SK-N-SH treated with all-trans-retinoic acid at 6 μM for 48 hours (cell line): ENCODE results near the gene SKI.
"Not testable (repeated sequence)": the region's sequence is repeated elsewhere in the genome, so short reads cannot be mapped to it uniquely, and the experiment has no call there.

Experiments used
- ATAC-seq: fragments of 200-7000 bp; cut with Tn5 transposase; 3 replicates; pipeline ENCODE4 v1.9.1; 2020; ENCODE audit warnings: mild to moderate bottlenecking, moderate library complexity
- ARNTL ChIP-seq: fragments of 450-650 bp; formaldehyde crosslinking; IDR thresholded peaks from 2 replicates; pipeline ENCODE4 v1.5.0; 2020; ENCODE audit warnings: low read depth, mild to moderate bottlenecking, moderate library complexity, borderline replicate concordance
- CSDC2 ChIP-seq: fragments of 250-450 bp; sonication (Bioruptor Pico); IDR thresholded peaks from 2 replicates; pipeline ENCODE4 v1.5.0; 2020; ENCODE audit warnings: mild to moderate bottlenecking, moderate library complexity
- ESRRG ChIP-seq: fragments of 250-450 bp; sonication (Bioruptor Pico); IDR thresholded peaks from 2 replicates; pipeline ENCODE4 v1.6.1; 2021; ENCODE audit warnings: mild to moderate bottlenecking
- GLIS3 ChIP-seq: fragments of 250-450 bp; sonication (Bioruptor Pico); IDR thresholded peaks from 2 replicates; pipeline ENCODE4 v1.5.0; 2020; ENCODE audit warnings: mild to moderate bottlenecking, moderate library complexity
- ISL1 ChIP-seq: fragments of 250-450 bp; sonication (Bioruptor Pico); IDR thresholded peaks from 2 replicates; pipeline ENCODE4 v2.1.2; 2022; ENCODE audit warnings: mild to moderate bottlenecking, moderate library complexity
- OSR1 ChIP-seq: fragments of 250-450 bp; sonication (Bioruptor Pico); IDR thresholded peaks from 2 replicates; pipeline ENCODE4 v1.8.0; 2022; ENCODE audit warnings: moderate library complexity, mild to moderate bottlenecking, inconsistent platforms
- PPARA ChIP-seq: fragments of 250-450 bp; sonication (Bioruptor Pico); IDR thresholded peaks from 2 replicates; pipeline ENCODE4 v1.5.0; 2020; ENCODE audit warnings: mild to moderate bottlenecking, borderline replicate concordance
- RARB ChIP-seq: fragments of 250-450 bp; sonication (Bioruptor Pico); IDR thresholded peaks from 2 replicates; pipeline ENCODE4 v1.8.0; 2021; ENCODE audit warnings: mild to moderate bottlenecking, moderate library complexity
- SNAI2 ChIP-seq: fragments of 250-450 bp; sonication (Bioruptor Pico); IDR thresholded peaks from 2 replicates; pipeline ENCODE4 v1.5.0; 2020; ENCODE audit warnings: mild to moderate bottlenecking, moderate library complexity
- TOX ChIP-seq: fragments of 250-450 bp; sonication (Bioruptor Pico); IDR thresholded peaks from 2 replicates; pipeline ENCODE4 v1.8.0; 2021; ENCODE audit warnings: mild to moderate bottlenecking, moderate library complexity, borderline replicate concordance
- ZC3H10 ChIP-seq: fragments of 250-450 bp; sonication (Bioruptor Pico); IDR thresholded peaks from 2 replicates; pipeline ENCODE4 v1.5.1; 2021; ENCODE audit warnings: mild to moderate bottlenecking, moderate library complexity
- ZFP30 ChIP-seq: fragments of 450-650 bp; formaldehyde crosslinking; IDR thresholded peaks from 2 replicates; pipeline ENCODE4 v1.5.0; 2022; ENCODE audit warnings: mild to moderate bottlenecking, moderate library complexity
- ZNF565 ChIP-seq: fragments of 450-650 bp; formaldehyde crosslinking; conservative IDR thresholded peaks from 2 replicates; pipeline ENCODE4 v1.5.0; 2020; ENCODE audit warnings: low read depth, mild to moderate bottlenecking, moderate library complexity
- ZNF70 ChIP-seq: fragments of 450-650 bp; formaldehyde crosslinking; IDR thresholded peaks from 2 replicates; pipeline ENCODE4 v1.5.0; 2020; ENCODE audit warnings: mild to moderate bottlenecking, moderate library complexity
- ZNF8 ChIP-seq: fragments of 450-650 bp; formaldehyde crosslinking; IDR thresholded peaks from 2 replicates; pipeline ENCODE4 v1.5.0; 2020; ENCODE audit warnings: mild to moderate bottlenecking, moderate library complexity
- TF ChIP-seq, protein P1 (sequence below): fragments of 250-450 bp; sonication (Bioruptor Pico); IDR thresholded peaks from 2 replicates; pipeline ENCODE4 v1.8.0; 2020; ENCODE audit warnings: mild to moderate bottlenecking, moderate library complexity, borderline replicate concordance
- TF ChIP-seq, protein P2 (sequence below): fragments of 250-450 bp; sonication (Bioruptor Pico); IDR thresholded peaks from 2 replicates; pipeline ENCODE4 v1.5.0; 2020; ENCODE audit warnings: mild to moderate bottlenecking, moderate library complexity
- TF ChIP-seq, protein P3 (sequence below): fragments of 250-450 bp; sonication (Bioruptor Pico); IDR thresholded peaks from 2 replicates; pipeline ENCODE4 v1.5.1; 2021; ENCODE audit warnings: mild to moderate bottlenecking, moderate library complexity
- TF ChIP-seq, protein P4 (sequence below): fragments of 250-450 bp; sonication (Bioruptor Pico); IDR thresholded peaks from 2 replicates; pipeline ENCODE4 v1.5.1; 2020; ENCODE audit warnings: low read depth, mild to moderate bottlenecking, moderate library complexity

SKI gene

DNA sequence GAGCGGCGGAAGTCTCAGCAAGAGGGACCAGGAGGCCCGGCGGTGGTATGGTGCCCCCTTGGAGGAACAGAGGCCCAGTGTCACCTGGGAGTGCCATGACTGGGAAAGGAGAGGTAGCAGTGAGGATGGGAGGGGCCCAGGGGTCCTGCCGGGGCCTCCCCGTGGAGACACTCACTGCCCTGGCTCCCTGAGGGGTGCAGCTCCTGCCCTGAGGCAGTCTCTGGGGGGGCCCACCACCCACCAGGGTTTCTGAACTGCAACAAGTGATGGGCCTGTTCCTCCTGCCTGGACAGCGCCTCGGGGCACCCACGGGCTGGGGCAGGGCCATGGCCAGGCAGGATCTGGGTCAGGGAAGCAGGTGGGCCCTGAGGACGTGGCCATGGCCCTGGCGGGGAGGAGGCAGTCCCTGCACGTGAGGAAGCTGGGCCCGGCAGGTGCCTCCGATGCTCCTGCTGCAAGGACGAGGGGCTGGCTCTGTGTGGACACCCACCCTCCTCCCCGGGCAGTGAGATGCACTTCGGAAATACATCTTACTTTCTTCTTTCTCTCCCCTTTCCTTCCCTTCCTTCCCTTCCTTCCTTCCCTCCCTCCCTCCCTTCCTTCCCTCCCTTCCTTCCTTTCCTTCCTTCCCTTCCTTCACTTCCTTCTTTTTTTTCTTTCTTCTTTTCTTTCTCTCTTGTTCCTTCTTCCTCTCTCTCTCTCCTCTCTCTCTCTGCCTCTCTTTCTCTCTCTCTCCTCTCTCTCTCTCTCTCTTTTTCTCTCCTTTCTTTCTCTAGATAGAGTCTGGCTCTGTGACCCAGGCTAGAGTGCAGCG lies 96.6 kb downstream of the SKI start (continued):
- TF ChIP-seq, protein P1, sequence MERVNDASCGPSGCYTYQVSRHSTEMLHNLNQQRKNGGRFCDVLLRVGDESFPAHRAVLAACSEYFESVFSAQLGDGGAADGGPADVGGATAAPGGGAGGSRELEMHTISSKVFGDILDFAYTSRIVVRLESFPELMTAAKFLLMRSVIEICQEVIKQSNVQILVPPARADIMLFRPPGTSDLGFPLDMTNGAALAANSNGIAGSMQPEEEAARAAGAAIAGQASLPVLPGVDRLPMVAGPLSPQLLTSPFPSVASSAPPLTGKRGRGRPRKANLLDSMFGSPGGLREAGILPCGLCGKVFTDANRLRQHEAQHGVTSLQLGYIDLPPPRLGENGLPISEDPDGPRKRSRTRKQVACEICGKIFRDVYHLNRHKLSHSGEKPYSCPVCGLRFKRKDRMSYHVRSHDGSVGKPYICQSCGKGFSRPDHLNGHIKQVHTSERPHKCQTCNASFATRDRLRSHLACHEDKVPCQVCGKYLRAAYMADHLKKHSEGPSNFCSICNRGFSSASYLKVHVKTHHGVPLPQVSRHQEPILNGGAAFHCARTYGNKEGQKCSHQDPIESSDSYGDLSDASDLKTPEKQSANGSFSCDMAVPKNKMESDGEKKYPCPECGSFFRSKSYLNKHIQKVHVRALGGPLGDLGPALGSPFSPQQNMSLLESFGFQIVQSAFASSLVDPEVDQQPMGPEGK (CRISPR knock-in tag) = no peak

DNA sequence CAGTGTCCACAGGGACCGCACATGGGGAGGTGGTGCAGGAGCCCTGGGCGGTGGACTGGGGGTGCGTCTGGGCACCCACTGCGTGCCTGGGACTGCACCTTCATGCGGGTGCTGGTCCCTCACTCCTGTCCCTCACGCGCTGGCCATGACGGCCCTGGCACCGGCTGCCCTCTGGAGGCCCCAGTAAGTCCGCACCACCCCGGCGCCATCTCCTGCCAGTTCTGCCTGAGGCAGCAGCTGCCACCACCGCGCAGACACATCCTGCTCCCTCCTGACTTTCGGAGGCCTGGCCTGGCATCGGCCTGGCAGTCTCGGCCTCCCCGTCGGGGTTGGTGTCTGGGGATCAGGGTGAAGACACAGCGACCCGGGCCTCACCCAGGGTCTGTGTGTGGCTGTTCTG lies 98.4 kb downstream of the SKI start:
- ATAC-seq = peak; percentile 32; the same call in 2 of the 3 replicates
- TF ChIP-seq OSR1 (no peak), ZNF70 (CRISPR knock-in tag) (no peak), GLIS3 (CRISPR knock-in tag) (no peak), SNAI2 (CRISPR knock-in tag) (no peak), ESRRG (no peak), ZNF565 (CRISPR knock-in tag) (no peak), ARNTL (CRISPR knock-in tag) (no peak), TOX (CRISPR knock-in tag) (no peak), ZC3H10 (CRISPR knock-in tag) (no peak), CSDC2 (CRISPR knock-in tag) (no peak), ISL1 (CRISPR knock-in tag) (no peak), PPARA (CRISPR knock-in tag) (no peak)
- TF ChIP-seq, protein P2, sequence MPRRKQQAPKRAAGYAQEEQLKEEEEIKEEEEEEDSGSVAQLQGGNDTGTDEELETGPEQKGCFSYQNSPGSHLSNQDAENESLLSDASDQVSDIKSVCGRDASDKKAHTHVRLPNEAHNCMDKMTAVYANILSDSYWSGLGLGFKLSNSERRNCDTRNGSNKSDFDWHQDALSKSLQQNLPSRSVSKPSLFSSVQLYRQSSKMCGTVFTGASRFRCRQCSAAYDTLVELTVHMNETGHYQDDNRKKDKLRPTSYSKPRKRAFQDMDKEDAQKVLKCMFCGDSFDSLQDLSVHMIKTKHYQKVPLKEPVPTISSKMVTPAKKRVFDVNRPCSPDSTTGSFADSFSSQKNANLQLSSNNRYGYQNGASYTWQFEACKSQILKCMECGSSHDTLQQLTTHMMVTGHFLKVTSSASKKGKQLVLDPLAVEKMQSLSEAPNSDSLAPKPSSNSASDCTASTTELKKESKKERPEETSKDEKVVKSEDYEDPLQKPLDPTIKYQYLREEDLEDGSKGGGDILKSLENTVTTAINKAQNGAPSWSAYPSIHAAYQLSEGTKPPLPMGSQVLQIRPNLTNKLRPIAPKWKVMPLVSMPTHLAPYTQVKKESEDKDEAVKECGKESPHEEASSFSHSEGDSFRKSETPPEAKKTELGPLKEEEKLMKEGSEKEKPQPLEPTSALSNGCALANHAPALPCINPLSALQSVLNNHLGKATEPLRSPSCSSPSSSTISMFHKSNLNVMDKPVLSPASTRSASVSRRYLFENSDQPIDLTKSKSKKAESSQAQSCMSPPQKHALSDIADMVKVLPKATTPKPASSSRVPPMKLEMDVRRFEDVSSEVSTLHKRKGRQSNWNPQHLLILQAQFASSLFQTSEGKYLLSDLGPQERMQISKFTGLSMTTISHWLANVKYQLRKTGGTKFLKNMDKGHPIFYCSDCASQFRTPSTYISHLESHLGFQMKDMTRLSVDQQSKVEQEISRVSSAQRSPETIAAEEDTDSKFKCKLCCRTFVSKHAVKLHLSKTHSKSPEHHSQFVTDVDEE = no peak
- TF ChIP-seq, protein P3, sequence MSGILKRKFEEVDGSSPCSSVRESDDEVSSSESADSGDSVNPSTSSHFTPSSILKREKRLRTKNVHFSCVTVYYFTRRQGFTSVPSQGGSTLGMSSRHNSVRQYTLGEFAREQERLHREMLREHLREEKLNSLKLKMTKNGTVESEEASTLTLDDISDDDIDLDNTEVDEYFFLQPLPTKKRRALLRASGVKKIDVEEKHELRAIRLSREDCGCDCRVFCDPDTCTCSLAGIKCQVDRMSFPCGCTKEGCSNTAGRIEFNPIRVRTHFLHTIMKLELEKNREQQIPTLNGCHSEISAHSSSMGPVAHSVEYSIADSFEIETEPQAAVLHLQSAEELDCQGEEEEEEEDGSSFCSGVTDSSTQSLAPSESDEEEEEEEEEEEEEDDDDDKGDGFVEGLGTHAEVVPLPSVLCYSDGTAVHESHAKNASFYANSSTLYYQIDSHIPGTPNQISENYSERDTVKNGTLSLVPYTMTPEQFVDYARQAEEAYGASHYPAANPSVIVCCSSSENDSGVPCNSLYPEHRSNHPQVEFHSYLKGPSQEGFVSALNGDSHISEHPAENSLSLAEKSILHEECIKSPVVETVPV (CRISPR knock-in tag) = no peak
- TF ChIP-seq, protein P1 (CRISPR knock-in tag) = no peak

DNA sequence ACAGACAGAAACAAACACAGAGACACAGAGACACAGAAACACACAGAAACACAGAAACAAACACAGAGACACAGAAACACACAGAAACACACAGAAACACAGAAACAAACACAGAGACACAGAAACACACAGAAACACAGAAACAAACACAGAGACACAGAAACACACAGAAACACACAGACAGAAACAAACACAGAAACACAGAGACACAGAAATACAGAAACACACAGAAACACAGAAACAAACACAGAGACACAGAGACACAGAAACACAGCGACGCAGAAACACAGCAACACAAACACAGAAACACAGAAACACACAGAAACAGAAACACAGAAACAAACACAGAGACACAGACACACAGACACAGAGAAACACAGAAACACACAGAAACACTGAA lies 99.0 kb downstream of the SKI start:
- ATAC-seq = not testable (repeated sequence)

DNA sequence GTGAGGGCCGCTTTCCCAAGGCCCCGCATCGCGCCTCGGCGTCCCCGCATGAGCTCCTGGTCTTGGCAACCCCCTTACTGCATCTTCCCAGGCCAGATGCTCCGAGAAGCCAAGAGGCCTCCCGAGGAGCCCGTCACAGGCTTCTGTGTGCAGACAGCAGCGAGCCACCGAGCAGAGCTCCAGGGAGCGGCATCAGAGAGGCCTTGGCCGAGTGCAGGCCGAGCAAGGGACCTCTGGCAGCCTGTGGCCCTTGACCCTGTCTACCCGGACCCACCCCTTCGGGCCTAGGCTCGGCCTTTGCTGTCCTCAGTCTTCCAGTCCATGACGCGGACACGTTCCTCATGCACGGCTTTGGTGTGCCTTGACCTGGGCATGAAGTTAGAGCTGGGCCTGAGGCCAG lies 99.7 kb downstream of the SKI start:
- no peak for ATAC-seq
- TF ChIP-seq ZFP30 (CRISPR knock-in tag) (no peak), ISL1 (CRISPR knock-in tag) (no peak), ZNF70 (CRISPR knock-in tag) (no peak), ESRRG (no peak), OSR1 (no peak), RARB (CRISPR knock-in tag) (no peak), ZNF565 (CRISPR knock-in tag) (no peak), CSDC2 (CRISPR knock-in tag) (no peak), ZNF8 (CRISPR knock-in tag) (no peak)
- TF ChIP-seq, protein P1 (CRISPR knock-in tag) = no peak
- TF ChIP-seq, protein P4, sequence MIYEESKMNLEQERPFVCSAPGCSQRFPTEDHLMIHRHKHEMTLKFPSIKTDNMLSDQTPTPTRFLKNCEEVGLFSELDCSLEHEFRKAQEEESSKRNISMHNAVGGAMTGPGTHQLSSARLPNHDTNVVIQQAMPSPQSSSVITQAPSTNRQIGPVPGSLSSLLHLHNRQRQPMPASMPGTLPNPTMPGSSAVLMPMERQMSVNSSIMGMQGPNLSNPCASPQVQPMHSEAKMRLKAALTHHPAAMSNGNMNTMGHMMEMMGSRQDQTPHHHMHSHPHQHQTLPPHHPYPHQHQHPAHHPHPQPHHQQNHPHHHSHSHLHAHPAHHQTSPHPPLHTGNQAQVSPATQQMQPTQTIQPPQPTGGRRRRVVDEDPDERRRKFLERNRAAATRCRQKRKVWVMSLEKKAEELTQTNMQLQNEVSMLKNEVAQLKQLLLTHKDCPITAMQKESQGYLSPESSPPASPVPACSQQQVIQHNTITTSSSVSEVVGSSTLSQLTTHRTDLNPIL (CRISPR knock-in tag) = no peak
- TF ChIP-seq, protein P3 (CRISPR knock-in tag) = no peak
